Retina (tissue), 1 donor: ENCODE measurements around the gene SEC61A1.

ENCODE experiments used
- DNase-seq: peaks from one replicate; pipeline ENCODE4 v3.0.0-alpha.2; 2016

SEC61A1 gene

DNA sequence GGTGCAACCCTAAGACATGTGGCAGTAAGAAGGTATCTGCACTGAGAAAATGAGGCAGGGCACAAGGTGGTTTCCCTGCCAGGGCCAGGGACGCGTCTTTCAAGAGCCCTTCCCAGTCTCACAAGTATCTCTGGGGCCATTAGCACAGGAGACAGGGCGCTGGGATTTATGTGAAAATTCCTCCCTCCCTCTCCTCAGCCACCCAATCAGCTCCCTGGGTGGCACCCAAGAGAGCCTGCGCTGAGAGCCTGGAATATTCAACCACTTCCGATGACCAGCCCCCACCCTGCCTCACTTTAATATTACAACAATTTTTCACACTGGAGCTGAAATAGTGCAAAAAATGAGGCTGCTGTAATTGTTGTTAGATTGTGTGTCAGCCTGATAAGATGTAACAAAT, 26.1 kb downstream of the SEC61A1 start:
- no peak for DNase-seq

- no peak for DNase-seq
Measured at GRCh38 chr3:128078875-128079274, 26.6 kb downstream of the SEC61A1 start.

GRCh38 chr3:128079823-128080222, 27.6 kb downstream of the SEC61A1 start:
- no peak for DNase-seq

DNA sequence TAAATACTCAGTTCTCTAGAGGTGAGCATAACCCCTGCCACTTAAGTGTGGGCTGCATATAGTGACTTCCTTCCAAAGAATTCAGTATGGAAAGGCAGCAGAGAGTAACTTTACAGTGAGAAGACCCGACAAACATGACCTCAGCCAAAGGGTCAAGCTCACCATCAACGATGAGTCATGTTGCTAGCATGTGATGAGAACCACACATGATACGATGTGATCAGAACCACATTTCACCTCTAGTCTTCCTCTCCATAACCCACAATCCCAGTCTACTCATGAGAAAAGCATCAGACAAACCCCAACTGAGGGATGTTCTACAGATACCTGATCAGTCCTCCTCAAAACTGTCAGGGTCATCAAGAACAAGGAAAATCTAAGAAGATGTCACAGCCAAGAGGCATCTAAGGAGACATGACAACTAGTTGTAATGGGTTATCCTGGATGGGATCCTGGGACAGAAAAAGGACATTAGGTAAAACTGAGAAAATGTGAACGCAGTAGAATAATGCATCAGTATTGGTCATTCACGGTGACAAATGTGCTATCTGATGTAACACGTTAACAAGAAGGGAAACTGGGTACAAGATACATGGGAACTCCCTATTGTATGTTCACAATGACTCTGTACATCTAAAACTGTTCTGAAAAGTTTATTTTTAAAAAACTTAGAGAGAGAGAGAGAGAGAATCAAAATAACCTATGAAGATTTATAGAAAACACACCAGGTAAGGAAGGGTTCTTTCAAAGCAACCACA, 28.3 kb downstream of the SEC61A1 start:
- DNase-seq = no peak

- DNase-seq = no peak
Measured at GRCh38 chr3:128081226-128081625, 29.0 kb downstream of the SEC61A1 start.

DNA sequence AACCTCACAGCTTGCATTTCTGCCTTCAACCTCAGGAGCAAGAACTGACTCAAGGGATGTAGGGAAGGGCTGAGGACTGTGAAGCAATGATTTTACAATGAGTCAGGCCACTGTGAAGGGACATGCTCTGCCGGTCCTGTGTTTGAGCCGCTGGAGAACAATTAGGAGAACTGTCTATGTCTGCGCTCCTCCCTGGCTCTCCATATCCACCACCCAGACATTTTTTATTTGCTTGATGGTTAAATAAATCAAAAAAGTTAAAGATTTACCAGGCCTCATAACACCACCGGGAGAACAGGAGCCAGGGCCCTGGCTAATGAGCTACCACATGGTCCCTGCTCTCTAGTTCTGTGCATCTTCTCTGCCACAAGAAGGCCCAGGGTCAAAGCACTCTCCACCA, 29.6 kb downstream of the SEC61A1 start:
- DNase-seq = no peak

- DNase-seq = no peak
Measured at GRCh38 chr3:128082546-128082945, 30.3 kb downstream of the SEC61A1 start.

- DNase-seq = no peak
Measured at GRCh38 chr3:128083396-128083795, 31.2 kb downstream of the SEC61A1 start.

- no peak for DNase-seq
Measured at GRCh38 chr3:128083980-128084674, 31.9 kb downstream of the SEC61A1 start.

GRCh38 chr3:128084675-128085021, 32.4 kb downstream of the SEC61A1 start:
- no peak for DNase-seq

- no peak for DNase-seq
Measured at GRCh38 chr3:128089135-128089534, 36.9 kb downstream of the SEC61A1 start.

- no peak for DNase-seq
Measured at GRCh38 chr3:128091586-128091985, 39.3 kb downstream of the SEC61A1 start.

DNA sequence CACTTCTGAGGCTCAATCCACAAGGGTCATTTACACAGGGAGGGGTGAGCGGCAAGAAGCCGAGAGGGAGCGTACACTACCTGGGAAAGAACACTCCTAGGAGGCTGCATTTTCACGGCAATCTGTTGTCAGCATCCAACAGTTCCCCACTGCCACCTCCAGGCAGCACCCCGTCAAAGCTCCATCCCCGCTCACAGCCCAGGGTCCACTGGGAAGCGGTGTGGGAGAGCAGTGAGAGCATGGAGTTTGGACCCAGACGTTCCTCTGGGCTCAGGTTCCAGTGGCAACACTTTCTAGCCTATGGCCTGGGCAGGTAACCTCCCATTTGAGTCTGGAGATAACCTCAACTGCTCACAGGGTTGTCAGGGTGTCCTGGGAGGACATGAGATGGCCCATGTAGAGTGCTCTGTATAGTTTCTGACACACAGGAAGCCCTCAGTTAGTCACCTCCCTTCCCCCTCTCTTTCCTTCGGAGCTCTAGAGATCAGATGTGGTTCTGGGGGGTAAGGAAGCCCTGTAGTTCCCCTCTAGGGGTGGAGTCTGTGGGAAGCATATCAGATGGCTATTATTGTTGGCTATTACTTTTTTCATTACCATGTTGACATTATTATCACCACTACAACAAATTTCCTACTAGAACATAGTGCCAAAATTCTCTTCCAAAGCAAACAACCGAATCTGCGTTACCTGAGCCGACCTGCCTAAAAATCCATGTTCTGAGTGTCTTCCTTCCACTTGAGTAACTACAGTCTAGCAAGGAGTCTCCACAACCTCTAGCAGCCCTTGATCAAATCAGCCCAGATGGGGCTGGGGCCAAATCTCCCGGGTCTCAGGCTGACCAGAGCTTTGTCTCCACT, 42.3 kb downstream of the SEC61A1 start:
- no peak for DNase-seq

- peak; percentile 79 for DNase-seq
Measured at GRCh38 chr3:128095222-128095703, 43.0 kb downstream of the SEC61A1 start.

- DNase-seq = no peak
Measured at GRCh38 chr3:128098234-128098633, 46.0 kb downstream of the SEC61A1 start.

DNA sequence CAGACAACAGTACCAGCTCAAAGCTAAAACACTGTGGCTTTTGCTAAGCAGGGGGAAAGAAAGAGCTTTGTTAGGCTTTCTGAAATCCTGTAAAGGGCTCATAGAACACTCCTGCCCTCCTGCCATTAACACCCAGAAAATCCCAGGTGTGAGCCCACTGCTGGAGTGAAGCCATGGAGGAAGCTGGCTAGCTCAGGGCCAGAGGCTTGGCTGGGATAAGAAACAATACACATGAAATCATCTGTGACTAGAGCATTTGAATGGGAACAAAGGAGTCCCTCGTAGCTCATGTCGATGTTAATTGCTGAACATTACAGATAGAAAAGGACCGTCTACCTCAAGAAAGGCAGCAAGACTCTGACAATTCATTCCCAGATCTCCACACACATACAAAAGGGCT, 47.9 kb downstream of the SEC61A1 start:
- DNase-seq = no peak

DNA sequence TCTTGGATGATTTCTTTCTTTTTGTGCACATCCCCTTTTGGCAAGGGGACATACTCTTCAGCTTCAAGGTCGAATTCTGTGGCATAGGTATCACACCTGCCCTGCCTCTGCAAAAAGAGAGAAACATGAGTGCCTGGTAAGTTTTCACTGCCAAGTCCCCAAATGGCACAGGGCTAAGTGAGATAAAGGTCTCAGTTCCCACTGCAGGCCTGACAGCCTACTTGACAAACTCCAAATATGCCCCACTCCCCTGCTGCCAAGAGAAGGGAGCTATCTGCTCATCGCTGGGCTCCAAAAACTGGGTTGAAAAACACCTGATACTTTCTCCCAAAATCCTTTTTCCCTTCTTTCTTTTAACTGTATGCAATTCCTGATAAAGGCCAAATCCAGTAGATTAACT, 48.4 kb downstream of the SEC61A1 start:
- DNase-seq = no peak

DNA sequence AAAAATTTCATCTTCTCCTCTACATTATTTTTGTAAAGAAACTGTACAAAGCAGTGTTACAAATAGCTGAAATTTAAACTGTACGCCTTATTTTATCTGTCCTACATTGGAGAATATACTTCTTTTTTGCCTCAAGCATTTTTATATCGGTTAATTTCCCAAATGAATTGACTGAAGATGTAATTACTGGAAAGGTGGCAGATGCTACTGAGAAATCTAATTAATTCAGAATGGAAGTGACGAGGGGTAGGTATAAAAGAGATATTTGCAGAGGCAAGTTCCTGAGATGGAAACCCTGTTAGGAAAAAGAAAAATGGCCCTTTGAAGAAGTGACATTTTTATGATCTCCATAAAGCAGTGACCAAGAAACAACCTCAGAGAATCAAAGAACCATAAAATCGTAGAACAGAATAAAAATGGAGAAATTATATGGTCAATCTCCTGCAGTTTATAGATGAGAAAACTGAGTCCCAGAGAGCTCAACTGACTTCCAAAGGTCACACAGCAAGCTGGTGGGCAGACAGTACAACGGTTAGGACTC, 51.0 kb downstream of the SEC61A1 start:
- no peak for DNase-seq

GRCh38 chr3:128107834-128108233, 55.6 kb downstream of the SEC61A1 start:
- DNase-seq = no peak

DNA sequence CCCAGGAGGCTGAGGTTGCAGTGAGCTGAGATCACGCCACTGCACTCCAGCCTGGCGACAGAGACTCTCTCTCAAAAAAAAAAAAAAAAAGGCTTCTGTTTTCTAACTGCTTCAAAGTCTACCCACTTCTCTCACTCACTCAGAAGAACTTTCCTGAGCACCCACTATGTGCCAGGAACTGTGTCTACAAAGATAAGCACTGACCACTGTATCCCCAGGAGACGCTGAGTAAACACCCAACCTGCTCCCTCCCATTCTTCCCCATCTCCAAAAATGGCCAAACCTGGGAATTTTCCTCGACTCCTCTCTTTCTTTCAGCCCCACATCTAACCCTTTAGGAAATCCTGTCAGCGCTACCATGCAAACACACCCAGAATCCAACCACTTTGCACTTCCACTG, 58.9 kb downstream of the SEC61A1 start:
- no peak for DNase-seq

DNA sequence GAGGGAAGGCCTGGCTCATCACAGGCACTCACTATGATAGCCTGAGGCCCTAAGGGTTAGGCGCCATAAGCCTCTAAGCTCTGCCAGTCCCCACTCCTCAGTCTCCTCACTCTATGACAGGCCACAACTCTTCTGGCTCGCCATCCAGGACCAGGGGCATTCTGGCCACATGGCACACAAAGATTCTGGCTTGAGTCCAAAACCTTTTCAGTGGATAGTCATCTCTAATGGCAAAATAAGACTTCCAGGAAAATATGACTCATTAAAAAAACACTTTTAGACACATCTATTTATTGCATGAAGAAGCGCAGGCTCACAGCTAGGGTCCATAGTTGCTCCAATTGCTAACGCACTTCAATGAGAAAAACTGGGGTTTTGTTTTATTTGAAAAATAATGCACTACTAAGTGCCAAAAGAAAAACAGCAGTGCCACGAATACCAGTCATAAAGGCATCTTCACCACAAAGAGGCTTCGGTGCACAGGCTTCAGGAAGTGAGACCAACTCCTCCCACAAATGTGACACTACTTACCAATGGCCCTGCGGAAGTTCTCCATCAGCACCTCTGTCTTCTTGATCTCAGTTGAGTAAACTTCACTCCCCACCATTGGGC, 60.2 kb downstream of the SEC61A1 start:
- DNase-seq = no peak
